BJ (cell line): Measurements from ENCODE around the gene DCHS2. TPM values are rescaled to one million over a fixed set of nuclear protein-coding genes. Genes with fewer than 3 reads are reported as not detected.

Experiments
- CTCF ChIA-PET: fragments of 350-600 bp; formaldehyde crosslinking; extraction: SDS; loops from one replicate; lab custom pipeline; 2021; ENCODE audit warnings: antibody characterized with exemption, inconsistent platforms; lab: Yijun Ruan, JAX
- POLR2A ChIA-PET: fragments of 300-600 bp; sonication (Branson Sonifier 250); formaldehyde crosslinking; extraction: SDS; loops from one replicate; lab custom pipeline; 2021; ENCODE audit warnings: antibody characterized with exemption; lab: Charles Lee
- DNase-seq: peaks from one replicate; pipeline ENCODE4 v3.0.0-alpha.2; 2011; ENCODE audit warnings: low read depth
- H3K27me3 ChIP-seq: 2 replicates; pipeline ENCODE4 v1.6.0; 2011; ENCODE audit warnings: low read length; ENCODE audit not compliant: control insufficient read depth, insufficient read depth
- H3K36me3 ChIP-seq: 2 replicates; pipeline ENCODE4 v1.5.1; 2011; ENCODE audit warnings: low read length; ENCODE audit not compliant: control insufficient read depth, insufficient read depth
- H3K4me3 ChIP-seq: 2 replicates; pipeline ENCODE4 v1.5.1; 2011; ENCODE audit warnings: low read depth, mild to moderate bottlenecking, control low read depth, low read length
- polyA plus RNA-seq: library from polyadenylated mRNA; depleted of rRNA; stranded (reverse); fragments of >200 nt; gene quantifications from 2 replicates; pipeline ENCODE4 v1.2.3, GENCODE V29; 2011
- TF ChIP-seq, protein P1 (sequence below): IDR thresholded peaks from 2 replicates; pipeline ENCODE4 v1.5.1; 2011; ENCODE audit warnings: low read depth, mild to moderate bottlenecking, control low read depth, inconsistent platforms, low read length, moderate library complexity; ENCODE audit not compliant: insufficient read depth

Gene DCHS2
- polyA plus RNA-seq, 1 experiment: not detected

DNA sequence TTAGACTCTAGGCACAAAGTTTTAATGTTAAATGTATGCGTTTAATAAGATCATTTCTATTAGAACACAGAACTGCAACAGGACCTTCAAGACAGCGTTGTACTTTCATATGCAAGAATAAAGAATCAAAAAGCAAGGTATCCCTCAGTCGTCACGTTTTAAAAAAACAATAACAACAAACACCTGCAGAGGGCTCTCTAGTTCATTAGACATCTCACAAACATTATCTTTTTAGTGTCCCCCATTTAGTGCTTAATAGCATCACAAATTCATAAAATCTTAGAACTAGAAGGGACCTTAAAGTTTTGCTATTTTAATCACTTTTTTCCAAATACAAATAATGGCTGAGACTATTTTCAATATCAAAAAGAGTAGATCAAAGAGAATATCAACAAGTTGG lies 236.6 kb downstream of the DCHS2 start:
- POLR2A ChIA-PET: no interaction called here
- DNase-seq: no peak
- Histone ChIP-seq H3K27me3 (no peaks in the 10 kb centered on the region), H3K4me3 (no peak overlapping the region), H3K36me3 (no peaks in the 10 kb centered on the region)
- TF ChIP-seq, protein P1, sequence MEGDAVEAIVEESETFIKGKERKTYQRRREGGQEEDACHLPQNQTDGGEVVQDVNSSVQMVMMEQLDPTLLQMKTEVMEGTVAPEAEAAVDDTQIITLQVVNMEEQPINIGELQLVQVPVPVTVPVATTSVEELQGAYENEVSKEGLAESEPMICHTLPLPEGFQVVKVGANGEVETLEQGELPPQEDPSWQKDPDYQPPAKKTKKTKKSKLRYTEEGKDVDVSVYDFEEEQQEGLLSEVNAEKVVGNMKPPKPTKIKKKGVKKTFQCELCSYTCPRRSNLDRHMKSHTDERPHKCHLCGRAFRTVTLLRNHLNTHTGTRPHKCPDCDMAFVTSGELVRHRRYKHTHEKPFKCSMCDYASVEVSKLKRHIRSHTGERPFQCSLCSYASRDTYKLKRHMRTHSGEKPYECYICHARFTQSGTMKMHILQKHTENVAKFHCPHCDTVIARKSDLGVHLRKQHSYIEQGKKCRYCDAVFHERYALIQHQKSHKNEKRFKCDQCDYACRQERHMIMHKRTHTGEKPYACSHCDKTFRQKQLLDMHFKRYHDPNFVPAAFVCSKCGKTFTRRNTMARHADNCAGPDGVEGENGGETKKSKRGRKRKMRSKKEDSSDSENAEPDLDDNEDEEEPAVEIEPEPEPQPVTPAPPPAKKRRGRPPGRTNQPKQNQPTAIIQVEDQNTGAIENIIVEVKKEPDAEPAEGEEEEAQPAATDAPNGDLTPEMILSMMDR: no peak
- CTCF ChIA-PET: no interaction called here

DNA sequence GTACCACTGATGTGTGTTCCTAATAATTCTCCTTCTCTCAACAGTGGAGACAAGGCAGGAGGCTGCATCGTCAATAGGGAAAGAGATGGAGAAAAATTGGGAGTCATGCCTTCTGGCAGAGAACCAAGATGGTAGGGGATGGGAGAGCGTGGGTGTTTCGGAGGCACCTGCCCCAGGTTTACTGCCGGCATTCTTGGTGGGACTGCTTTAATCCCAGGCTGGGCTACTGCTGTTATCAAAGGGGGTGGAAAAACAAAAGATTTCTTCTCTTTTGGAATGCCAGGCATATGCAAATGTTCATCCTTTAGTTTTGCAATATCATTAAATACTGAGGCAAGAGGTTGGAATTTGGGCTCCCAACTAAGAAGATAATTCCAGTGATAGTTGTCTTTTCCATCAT lies 257.0 kb downstream of the DCHS2 start:
- H3K36me3 ChIP-seq: no peaks in the 10 kb centered on the region
- no peak for DNase-seq
- no peak overlapping the region for H3K4me3 ChIP-seq
- ChIA-PET POLR2A (no interaction called here), CTCF (no interaction called here)
- TF ChIP-seq, protein P1: no peak
- no peaks in the 10 kb centered on the region for H3K27me3 ChIP-seq

DNA sequence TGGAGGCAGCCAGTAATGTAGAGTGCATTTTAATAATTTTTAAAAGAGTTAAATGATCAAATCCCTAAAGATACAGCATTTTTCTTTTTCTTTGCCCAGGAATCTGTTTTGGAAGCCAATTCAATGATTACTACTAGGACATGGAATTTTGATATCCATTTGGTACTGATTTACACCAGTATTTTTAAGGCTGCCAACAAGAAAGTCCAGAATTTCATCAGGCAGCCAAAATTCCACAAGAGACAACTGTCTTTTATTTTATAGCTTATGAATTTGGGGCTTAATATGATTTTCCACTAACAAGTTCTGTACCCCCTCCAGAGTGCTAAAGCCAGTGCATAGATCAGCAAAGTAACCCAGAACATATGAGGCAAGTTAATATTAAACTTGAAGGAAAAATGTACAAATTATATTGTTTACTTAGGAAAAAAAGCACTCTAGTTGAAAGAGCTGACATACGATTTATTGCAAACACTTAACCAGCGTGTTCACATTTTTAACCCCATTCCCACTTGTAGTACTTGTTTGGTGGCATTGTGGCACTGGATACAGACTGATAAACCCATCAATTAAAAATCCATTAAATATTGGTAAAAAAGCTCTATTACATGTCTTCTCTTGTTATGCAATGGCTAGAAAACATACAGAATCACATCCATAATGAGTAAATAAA lies 259.7 kb downstream of the DCHS2 start:
- H3K4me3 ChIP-seq: no peak overlapping the region
- DNase-seq: peak; percentile 17
- TF ChIP-seq, protein P1: no peak

DNA sequence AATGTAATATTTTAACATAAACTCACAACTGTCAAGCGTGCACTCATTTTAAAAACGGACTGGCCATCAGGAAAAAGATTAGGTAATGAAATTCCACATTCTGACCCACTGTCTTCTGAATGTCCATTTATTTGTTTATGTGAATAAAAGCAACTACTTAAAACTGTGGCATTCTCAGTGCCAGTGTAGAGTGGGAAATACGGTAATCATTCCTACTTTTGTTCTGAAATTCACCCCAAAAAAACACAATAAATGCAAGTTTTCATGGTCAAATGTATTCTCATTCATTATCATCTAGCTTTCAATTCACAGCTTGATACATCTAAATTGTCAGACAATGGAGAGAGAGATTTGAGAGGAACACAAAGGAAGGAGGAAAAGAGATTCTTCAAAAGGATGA lies 260.9 kb downstream of the DCHS2 start:
- CTCF ChIA-PET: no interaction called here
- Histone ChIP-seq H3K4me3 (no peak overlapping the region), H3K27me3 (no peaks in the 10 kb centered on the region), H3K36me3 (no peaks in the 10 kb centered on the region)
- TF ChIP-seq, protein P1: no peak
- POLR2A ChIA-PET: no interaction called here
- DNase-seq: no peak

More for the DNA sequence above, 259.7 kb downstream of the DCHS2 start:
- H3K27me3 ChIP-seq: no peaks in the 10 kb centered on the region
- POLR2A ChIA-PET: no interaction called here
- CTCF ChIA-PET: interaction anchor here (0.6 kb wide), 1 partner anchor 1304 kb away, joined by 5 read pairs; no protein-coding TSS in a partner anchor
- no peaks in the 10 kb centered on the region for H3K36me3 ChIP-seq

DNA sequence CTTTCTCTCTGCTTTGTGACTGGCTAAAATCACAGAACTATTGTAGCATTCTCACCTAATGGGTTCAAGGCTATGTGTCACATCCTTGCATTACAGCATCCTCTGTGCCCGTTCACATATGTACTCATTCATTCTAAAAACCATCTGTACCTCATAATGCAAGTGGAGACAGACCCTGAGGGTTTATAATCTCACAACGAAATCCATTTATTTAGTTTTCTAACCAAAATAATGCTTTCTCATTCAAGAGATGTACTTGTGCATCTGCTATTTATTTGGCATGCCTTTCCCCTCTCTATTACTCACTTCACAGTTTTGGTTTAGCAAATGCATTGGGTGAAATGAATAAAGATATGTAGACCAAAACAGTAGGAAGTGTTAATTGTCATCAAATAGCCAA lies 261.5 kb downstream of the DCHS2 start:
- ChIA-PET POLR2A (no interaction called here), CTCF (no interaction called here)
- no peaks in the 10 kb centered on the region for H3K27me3 ChIP-seq
- TF ChIP-seq, protein P1: no peak
- no peaks in the 10 kb centered on the region for H3K36me3 ChIP-seq
- DNase-seq: peak; percentile 23
- H3K4me3 ChIP-seq: no peak overlapping the region
